Measurements from ENCODE around the gene CPNE1. TPM values are rescaled to one million over a fixed set of nuclear protein-coding genes. Genes with fewer than 3 reads are reported as not detected.

Gene CPNE1
- total and polyA plus RNA-seq, 10 of the 15 experiments (the other 5 are each of a cell fraction or from before 2014, with no cell fraction given), result 84.9 to 209 (median 146) TPM

DNA sequence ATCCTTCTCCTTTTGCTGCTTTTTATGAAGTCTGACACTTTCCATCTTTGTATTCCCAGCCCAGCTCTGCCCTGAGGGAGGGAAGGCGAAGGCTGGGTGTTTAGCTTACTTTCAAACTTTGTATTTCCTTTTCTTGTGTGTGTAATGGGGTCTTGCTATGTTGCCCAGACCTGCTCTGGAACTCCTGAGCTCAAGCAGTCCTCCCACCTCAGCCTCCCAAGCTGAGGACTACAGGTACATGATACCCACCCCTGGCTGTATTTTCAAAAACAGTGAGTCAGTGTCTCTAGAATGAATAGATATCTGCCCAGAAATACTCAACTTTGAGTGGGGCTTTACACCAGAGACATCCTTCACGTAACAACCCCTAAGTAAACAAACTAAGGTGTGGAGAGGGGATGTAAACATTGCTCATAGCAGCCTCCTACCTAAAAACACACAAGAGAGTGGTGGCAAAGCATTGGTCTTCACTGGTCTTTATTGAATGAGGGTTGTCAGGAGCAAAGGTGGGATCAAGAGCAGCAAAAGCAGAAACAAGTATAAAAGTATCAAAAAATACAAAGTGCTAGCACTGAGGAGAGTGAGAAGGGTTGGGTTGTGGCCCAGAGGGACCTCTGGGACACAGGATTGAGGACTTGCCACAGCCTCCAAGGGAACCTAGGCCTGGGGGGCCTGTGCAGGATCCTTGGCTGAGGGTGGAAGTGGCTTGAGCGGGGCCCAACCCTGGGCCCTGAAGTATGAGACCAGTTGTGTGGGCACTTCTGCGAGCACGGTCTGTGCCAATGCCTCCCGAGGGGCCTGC is 38.9 kb downstream of the CPNE1 start (continued):
- TF ChIP-seq SREBF2 (IDR thresholded peaks at IDR 0.05; ENCODE audit: low read length), result no peak
- TF ChIP-seq POU2F2 (IDR thresholded peaks at IDR 0.05; ENCODE audit: borderline replicate concordance, low read depth, low read length), result no peak
- no peak for TF ChIP-seq MYC (IDR thresholded peaks at IDR 0.05; ENCODE audit: insufficient read depth, insufficient read length, insufficient replicate concordance, low read length, severe bottlenecking)
- no peak for TF ChIP-seq ATF7 (IDR thresholded peaks at IDR 0.05; ENCODE audit: low read depth)
- TF ChIP-seq BRCA1 (IDR thresholded peaks at IDR 0.05; ENCODE audit: low read depth, low read length), result no peak
- TF ChIP-seq IKZF2 (IDR thresholded peaks at IDR 0.05), result no peak
- no peak for TF ChIP-seq SRF (IDR thresholded peaks at IDR 0.05; ENCODE audit: low read depth in 2 of 2, low read length in 2 of 2)
- no peak for TF ChIP-seq RUNX3 (IDR thresholded peaks at IDR 0.05; ENCODE audit: low read length)
- TF ChIP-seq, protein P1, sequence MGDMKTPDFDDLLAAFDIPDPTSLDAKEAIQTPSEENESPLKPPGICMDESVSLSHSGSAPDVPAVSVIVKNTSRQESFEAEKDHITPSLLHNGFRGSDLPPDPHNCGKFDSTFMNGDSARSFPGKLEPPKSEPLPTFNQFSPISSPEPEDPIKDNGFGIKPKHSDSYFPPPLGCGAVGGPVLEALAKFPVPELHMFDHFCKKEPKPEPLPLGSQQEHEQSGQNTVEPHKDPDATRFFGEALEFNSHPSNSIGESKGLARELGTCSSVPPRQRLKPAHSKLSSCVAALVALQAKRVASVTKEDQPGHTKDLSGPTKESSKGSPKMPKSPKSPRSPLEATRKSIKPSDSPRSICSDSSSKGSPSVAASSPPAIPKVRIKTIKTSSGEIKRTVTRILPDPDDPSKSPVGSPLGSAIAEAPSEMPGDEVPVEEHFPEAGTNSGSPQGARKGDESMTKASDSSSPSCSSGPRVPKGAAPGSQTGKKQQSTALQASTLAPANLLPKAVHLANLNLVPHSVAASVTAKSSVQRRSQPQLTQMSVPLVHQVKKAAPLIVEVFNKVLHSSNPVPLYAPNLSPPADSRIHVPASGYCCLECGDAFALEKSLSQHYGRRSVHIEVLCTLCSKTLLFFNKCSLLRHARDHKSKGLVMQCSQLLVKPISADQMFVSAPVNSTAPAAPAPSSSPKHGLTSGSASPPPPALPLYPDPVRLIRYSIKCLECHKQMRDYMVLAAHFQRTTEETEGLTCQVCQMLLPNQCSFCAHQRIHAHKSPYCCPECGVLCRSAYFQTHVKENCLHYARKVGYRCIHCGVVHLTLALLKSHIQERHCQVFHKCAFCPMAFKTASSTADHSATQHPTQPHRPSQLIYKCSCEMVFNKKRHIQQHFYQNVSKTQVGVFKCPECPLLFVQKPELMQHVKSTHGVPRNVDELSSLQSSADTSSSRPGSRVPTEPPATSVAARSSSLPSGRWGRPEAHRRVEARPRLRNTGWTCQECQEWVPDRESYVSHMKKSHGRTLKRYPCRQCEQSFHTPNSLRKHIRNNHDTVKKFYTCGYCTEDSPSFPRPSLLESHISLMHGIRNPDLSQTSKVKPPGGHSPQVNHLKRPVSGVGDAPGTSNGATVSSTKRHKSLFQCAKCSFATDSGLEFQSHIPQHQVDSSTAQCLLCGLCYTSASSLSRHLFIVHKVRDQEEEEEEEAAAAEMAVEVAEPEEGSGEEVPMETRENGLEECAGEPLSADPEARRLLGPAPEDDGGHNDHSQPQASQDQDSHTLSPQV (IDR thresholded peaks at IDR 0.05), result no peak
- no peak for TF ChIP-seq MTA3 (IDR thresholded peaks at IDR 0.05; ENCODE audit: borderline replicate concordance, low read length)
- TF ChIP-seq POLR2A (IDR thresholded peaks at IDR 0.05; ENCODE audit: low read depth, low read length), result no peak
- TF ChIP-seq BHLHE40 (IDR thresholded peaks at IDR 0.05; ENCODE audit: borderline replicate concordance in 1 of 2, low read depth in 2 of 2, low read length in 1 of 2), result no peak
- TF ChIP-seq STAT3 (IDR thresholded peaks at IDR 0.05; ENCODE audit: low read depth, low read length), result no peak

All from GM12878 (cell line).